Measurements from ENCODE around the gene IL36RN.
"Not testable (repeated sequence)": the region's sequence is repeated elsewhere in the genome, so short reads cannot be mapped to it uniquely, and the experiment has no call there.

Gene IL36RN

GRCh38 chr2:113092864-113093612 is 34.0 kb downstream of the IL36RN start:
- H3K4me3 ChIP-seq (ENCODE audit: low read length): no peak overlapping the region
- DNase-seq (ENCODE audit: low read depth, low spot score): no peak

- DNase-seq (ENCODE audit: low read depth, low spot score): no peak
- H3K4me3 ChIP-seq (ENCODE audit: low read length): no peak overlapping the region
Observed at GRCh38 chr2:113093613-113093977, 34.6 kb downstream of the IL36RN start.

- H3K4me3 ChIP-seq (ENCODE audit: low read length); DNase-seq (ENCODE audit: low read depth, low spot score): not testable (repeated sequence)
Observed at GRCh38 chr2:113096306-113096705, 37.3 kb downstream of the IL36RN start.

- DNase-seq (ENCODE audit: low read depth, low spot score); H3K4me3 ChIP-seq (ENCODE audit: low read length): not testable (repeated sequence)
Observed at GRCh38 chr2:113096842-113097618, 38.0 kb downstream of the IL36RN start.

- no peak overlapping the region for H3K4me3 ChIP-seq (ENCODE audit: low read length)
- no peak for DNase-seq (ENCODE audit: low read depth, low spot score)
Observed at GRCh38 chr2:113098041-113098440, 39.0 kb downstream of the IL36RN start.

GRCh38 chr2:113098532-113098931 is 39.5 kb downstream of the IL36RN start:
- DNase-seq (ENCODE audit: low read depth, low spot score): no peak
- no peak overlapping the region for H3K4me3 ChIP-seq (ENCODE audit: low read length)

- no peak for DNase-seq (ENCODE audit: low read depth, low spot score)
- H3K4me3 ChIP-seq (ENCODE audit: low read length): no peak overlapping the region
Observed at GRCh38 chr2:113102133-113102532, 43.1 kb downstream of the IL36RN start.

GRCh38 chr2:113103277-113103676 is 44.3 kb downstream of the IL36RN start:
- DNase-seq (ENCODE audit: low read depth, low spot score): no peak
- no peak overlapping the region for H3K4me3 ChIP-seq (ENCODE audit: low read length)

- DNase-seq (ENCODE audit: low read depth, low spot score): no peak
- H3K4me3 ChIP-seq (ENCODE audit: low read length): no peak overlapping the region
Observed at GRCh38 chr2:113104054-113104611, 45.1 kb downstream of the IL36RN start.

GRCh38 chr2:113105047-113105785 is 46.2 kb downstream of the IL36RN start:
- H3K4me3 ChIP-seq (ENCODE audit: low read length): no peak overlapping the region
- no peak for DNase-seq (ENCODE audit: low read depth, low spot score)

- H3K4me3 ChIP-seq (ENCODE audit: low read length): no peak overlapping the region
- no peak for DNase-seq (ENCODE audit: low read depth, low spot score)
Observed at GRCh38 chr2:113111121-113111520, 52.1 kb downstream of the IL36RN start.

- H3K4me3 ChIP-seq (ENCODE audit: low read length): no peak overlapping the region
- DNase-seq (ENCODE audit: low read depth, low spot score): no peak
Observed at GRCh38 chr2:113111823-113112287, 52.9 kb downstream of the IL36RN start.

- H3K4me3 ChIP-seq (ENCODE audit: low read length): no peak overlapping the region
- no peak for DNase-seq (ENCODE audit: low read depth, low spot score)
Observed at GRCh38 chr2:113112441-113112840, 53.4 kb downstream of the IL36RN start.

- no peak for DNase-seq (ENCODE audit: low read depth, low spot score)
Observed at GRCh38 chr2:113112871-113113270, 53.9 kb downstream of the IL36RN start.

GRCh38 chr2:113113807-113114206 is 54.8 kb downstream of the IL36RN start:
- DNase-seq (ENCODE audit: low read depth, low spot score): no peak
- no peak overlapping the region for H3K4me3 ChIP-seq (ENCODE audit: low read length)

More at GRCh38 chr2:113112871-113113270, 53.9 kb downstream of the IL36RN start:
- H3K4me3 ChIP-seq (ENCODE audit: low read length): no peak overlapping the region
